ENCODE results near the gene CRYGB. TPM values are rescaled to one million over a fixed set of nuclear protein-coding genes. Genes with fewer than 3 reads are reported as not detected.

CRYGB gene, protein sequence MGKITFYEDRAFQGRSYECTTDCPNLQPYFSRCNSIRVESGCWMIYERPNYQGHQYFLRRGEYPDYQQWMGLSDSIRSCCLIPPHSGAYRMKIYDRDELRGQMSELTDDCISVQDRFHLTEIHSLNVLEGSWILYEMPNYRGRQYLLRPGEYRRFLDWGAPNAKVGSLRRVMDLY
- not detected in 2 replicates for total RNA-seq

DNA sequence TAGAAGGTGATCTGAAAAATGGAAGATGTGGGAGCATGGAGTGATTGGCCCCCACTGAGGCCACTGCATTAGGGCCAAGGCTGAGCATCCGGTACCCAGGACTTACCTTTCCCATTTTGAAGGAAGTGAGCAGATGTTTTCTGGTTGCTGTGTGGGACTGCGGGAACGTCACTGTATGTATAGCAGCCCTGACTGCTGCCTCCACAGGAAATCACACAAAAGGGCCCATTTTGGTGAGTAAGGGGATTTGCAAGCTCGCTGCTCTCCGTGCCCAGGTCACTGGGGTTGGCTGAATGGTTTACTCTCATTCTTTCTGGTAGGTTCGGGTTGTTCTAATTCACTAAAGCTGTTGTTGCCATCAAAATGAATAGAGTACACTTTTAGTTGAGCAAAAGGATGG lies at the start of gene CRYGB:
CRYGB (minus strand) TSS at position 153 of the 400 bp plus-strand sequence; CDS start at position 115, 38 bp downstream.
- intact Hi-C loops (cut with micrococcal nuclease), result no loop called here

DNA sequence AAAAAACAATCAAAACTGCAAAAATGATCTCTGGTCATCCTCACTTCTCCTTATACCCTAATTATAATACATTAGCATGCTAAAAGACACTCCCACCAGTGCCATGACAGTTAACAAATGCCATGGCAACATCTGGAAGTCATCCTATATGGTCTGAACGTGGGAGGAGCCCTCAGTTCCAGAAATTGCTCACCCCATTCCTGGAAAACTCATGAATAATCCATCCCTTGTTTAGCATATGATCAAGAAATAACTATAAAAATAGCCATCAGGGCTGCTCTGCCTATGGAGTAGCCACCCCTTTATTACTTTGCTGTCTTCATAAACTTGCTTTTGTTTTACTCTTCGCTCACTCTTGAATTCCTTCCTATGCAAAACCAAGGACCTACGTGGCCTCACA lies 49.6 kb upstream of the CRYGB start:
- intact Hi-C loops (cut with micrococcal nuclease), result no loop called here

DNA sequence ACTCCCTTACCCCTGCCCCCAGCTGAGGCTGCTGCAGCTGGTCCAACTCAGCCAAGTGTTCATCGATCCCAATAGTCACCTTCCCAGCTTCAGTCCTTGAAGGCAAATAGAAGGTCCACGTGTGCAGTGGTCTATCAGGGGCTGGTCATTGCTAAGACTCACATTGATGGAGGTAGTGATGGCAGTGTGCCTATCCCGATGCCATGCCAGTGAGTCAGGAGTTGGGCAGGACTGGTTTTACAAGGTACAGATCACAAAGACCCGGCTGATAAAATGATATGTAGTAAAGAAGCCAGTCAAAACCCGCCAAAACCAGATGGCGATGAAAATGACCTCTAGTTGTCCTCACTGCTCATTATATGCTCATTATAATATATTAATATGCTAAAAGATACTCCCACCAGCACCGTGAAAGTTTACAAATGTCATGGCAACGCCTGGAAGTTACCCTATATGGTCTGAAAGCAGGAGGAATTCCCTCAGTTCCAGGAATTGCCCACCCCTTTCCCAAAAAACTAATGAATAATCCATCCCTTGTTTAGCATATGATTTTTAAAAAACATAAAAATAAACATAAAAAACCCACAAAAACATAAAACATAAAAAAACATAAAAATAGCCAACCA lies 46.8 kb upstream of the CRYGB start:
- intact Hi-C loops (cut with micrococcal nuclease), result no loop called here

DNA sequence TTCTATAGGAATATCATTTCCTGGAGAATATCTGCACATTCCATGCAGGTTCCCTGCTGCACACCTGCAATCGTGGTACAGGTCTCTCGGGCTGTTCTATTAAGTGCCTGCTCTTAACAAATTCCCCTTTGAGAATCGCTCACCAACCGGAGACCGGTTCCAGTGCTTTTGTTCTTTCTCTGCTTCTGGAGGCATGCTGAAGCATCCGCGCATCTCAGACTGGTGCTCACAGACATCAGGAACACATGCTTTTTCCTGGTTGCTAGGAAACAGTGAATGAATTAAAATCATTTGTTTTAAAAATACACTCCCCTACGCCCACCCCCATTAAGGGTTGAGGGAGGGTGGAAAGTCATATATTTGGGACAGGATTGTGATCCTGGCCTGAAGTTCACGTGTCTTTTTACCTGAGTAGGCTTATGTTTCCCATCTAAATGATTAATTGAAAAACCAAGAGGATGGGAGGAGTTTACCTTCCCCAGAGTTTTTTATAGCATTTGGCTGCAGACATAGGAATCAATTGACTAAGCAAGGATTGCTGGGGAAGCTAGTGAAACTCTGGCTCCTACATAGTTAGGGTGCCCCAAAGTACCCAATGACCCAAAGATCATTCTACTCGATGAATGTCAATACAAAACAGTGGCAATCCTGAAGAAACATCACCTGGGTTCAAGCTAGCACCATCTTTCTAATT lies 44.0 kb upstream of the CRYGB start, which contains the start of gene C2orf80:
C2orf80 (minus strand) TSS at position 221 of the 694 bp plus-strand sequence. CDS start 3,044 bp downstream, outside the sequence.
- intact Hi-C loops (cut with micrococcal nuclease), result no loop called here

DNA sequence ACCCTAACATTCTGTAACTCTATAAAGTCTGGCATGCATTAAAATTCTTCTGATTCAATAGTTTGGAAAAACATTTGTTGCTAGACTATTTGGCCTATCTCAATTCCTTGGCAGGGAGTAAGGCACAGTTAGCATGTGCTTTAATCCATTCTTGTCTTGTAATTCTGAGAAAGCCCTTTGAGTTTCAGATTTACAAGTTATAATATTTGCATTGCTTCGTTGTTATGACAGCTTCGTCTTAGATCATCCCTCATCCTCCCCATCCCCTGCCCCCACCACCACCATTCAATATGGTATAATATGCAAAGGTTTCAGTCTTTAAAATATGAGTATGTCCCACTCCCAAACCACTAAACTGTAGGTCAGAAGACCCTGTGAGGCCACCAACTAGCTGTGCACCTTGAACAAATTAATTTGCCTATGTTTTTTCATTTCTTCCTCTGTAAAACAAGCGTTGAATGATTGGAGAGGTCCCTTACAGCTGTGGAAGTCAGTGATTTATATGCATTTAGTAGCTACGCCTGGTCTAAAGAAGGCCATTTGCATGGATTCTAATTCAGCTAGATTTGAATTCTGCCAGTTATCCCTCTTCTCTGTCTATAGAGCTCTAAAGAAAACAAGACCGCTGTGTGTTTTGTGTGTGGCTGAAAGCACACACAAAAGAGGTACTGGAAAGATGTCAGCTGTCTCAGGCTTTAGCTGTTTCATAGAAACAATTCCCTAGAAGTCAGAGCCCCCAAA lies 43.3 kb upstream of the CRYGB start:
- intact Hi-C loops (cut with micrococcal nuclease), result no loop called here

DNA sequence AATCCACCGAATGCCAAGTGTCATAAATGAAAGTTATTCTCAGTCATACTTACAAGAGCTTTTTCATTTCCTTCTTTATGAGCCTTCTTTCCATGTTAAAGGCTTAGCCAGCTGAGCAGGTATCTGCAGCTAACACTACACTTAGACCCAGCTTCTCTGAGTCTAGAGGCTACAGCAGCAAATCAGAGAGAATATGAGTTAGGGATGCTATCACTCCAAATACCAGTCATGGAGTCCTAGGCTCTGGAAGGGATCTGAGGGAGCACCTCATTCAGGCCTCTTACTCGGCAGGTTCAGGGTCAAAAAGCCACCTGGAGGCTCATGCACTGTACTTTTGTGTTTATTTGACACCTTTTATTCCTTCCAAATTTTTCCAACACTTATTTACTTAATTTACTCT lies 40.9 kb upstream of the CRYGB start:
- intact Hi-C loops (cut with micrococcal nuclease), result no loop called here

DNA sequence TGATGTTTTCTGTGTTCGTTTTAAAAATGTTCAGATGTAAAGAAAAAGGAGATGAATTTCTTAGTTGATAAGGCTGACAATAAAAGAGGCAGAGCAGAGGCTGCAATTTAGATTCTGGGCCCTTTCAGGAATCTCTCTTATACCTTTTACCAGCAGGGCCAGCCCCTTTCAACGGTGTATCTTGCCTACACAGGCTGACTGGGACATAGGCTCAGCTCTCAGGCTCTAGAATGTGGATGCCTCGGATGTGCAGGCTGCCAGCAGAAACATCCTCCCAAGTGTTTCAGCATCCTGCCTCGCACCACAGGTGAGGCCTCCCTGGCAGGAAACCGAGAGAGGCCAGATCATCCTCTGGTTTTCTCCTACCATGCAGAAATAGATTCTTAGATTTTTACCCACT lies 40.5 kb upstream of the CRYGB start:
- intact Hi-C loops (cut with micrococcal nuclease), result no loop called here

DNA sequence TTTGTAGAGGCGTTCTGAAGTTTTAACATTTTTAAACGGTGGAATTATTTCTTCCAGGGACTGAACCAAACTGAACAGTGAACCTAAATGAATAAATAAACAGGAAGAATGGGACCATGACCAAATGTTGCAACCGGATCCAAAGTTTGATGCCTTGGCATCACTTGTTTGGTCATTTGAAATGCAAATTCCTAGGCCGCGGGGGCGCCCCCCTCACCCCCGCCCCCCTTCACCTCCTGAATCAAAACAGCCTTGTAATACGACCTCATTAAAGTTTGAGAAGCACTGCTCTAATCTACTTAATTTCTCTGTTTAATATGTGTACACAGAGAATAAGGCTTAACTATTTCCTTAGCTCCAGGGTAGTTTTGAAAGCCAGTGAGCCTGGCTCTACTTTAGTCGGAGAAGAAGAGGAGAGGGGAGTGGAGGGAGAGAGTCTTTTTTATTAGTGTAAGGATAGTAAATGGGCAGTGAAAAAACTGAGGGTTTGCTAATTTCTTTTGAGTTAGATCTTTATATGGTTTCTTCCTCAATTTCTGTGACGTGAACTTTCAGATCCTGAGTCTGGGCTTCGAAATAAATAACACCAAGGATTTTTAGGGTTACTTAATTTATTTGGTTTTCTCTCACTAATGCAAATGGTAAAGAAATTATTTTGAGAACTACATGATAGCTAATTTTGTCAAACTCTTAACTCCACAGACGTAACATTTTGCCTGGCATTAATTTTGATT lies 38.2 kb upstream of the CRYGB start:
- intact Hi-C loops (cut with micrococcal nuclease), result no loop called here

DNA sequence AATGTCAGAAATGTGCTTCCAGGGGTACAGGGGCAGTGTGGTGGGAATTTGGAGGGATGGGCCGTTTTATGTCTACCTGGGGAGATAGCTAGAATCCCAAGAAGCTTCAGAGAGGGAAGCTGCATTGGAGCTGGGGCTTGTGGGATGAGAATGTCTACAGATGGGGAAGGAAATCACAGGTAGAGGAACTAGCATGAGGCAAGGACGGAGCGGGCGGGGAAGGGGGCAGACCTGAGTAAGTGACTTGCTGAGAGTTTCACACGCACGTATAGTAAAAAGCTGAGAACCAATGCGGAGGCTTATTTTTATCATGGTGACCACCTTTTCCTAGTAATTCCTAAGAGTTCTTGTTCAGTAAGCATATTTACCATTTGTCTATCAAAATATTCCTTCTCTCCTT lies 37.6 kb upstream of the CRYGB start:
- intact Hi-C loops (cut with micrococcal nuclease), result no loop called here

DNA sequence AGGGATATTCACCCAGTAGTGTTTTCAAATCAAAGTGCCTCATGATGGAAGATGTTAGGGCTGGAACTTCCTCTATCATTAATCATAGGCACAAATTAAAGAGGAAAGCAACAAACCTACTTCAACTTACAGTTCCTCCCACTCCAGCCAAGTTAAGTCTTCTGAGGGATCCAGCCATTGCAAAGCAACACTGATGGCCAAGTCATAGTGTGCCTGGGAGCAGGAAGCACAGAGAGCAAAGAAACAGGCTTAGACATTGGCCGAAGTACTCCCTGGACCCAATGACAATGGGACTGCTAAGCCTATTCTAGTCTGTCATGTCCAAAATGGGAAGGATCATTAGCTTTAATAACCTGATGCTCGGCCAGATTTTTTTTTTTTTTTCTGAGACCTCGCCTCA lies 36.9 kb upstream of the CRYGB start:
- intact Hi-C loops (cut with micrococcal nuclease), result no loop called here

DNA sequence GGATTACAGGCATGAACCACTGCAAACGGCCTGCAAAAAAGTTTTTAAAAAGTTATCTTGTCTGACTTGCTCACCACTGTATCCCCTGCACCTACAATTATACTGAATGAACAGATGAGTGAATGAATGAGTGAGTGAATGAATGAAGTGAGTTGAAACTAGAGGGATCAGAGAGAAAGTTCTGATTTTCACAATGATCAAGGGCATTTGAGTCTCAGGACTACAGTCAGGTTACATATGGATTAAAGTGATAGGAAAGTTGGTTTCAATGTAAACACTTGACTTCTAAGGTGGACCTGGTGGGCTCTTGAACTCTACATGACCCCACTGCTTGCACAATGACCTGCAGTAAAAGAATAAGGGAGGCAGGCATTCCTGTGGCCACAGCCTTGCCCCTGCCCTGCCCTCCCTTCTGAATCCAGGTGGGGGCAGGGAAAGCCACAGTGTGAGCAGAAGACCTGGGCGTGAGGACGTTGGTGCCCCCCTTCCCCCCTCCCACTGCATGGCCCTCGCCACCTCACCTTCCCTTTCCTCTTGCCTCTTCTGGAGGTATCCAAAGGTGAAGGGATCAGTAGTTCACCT lies 33.2 kb upstream of the CRYGB start:
- intact Hi-C loops (cut with micrococcal nuclease), result loop anchor here (5.0 kb wide), 2 partner anchors 88 to 1028 kb away; partner anchors contain the start of gene PIKFYVE

DNA sequence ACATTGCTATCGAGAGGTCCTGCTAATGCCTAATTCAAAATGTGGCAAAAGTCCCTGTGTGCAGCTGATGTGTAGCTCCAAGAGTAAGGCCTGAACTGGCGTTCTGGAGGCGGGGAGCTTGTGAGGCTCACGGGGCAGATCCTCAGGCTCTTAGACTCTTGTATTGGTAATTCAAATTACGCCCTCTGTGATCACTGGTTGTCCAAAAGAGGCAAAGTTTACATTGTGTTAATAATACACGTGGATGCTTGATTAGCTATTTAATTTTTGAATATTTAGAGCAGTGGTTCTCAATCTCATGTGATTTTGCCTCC lies 29.8 kb upstream of the CRYGB start:
- intact Hi-C loops (cut with micrococcal nuclease), result loop anchor here (1.0 to 5.0 kb wide), 3 partner anchors 79 to 1032 kb away; partner anchors contain the start of gene PIKFYVE

DNA sequence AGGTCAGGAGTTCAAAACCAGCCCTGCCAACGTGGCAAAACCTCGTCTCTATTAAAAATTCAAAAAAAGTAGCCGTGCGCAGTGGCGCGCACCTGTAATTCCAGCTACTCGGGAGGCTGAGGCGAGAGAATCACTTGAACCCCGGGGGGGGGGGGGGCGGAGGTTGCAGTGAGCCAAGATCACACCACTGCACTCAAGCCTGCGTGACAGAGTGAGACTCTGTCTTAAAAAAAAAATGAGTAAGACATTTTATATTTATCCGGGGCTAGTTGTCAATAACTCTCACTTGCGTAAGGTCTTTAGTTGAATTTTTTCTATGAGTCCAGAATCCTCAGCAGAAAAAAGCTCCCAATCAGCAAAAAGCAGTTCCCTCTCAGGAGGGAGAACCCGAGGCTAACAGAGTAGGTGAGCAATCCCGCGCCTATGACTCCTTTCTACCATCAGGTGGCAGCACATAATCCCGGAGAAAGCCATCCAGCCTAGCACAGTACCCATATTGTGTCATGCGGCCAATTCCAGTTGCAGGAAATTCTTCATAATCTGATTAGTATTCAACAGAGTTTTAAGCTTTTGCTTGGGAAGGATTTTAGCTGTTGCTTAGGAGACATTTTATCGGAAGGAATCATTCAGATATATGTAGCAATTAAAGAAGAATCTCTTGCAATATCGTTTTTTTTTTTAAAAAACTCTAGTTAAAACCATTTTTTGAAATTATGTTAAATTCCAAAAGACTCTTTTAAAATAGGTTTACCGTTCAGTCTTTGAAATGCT lies 29.3 kb upstream of the CRYGB start:
- intact Hi-C loops (cut with micrococcal nuclease), result loop anchor here (1.0 to 5.0 kb wide), 3 partner anchors 79 to 1032 kb away; partner anchors contain the start of gene PIKFYVE

DNA sequence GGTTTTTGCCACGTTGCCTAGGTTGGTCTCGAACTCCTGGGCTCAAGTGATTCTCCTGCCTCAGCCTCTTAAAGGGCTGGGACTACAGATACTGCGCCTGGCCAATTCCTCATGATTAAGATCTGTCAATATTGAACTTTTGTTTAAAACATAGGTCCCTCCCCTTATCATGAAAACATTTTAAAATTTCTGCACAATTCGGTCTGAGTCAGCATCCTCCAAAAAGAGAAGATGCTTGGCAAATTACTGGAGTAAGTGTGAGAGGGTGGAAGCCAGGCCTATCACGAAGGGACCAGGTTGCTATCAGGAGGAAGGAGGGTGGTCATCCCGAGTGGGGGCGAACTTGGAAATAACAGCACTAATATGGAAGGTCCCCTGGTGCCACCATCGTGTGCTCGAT lies 28.2 kb upstream of the CRYGB start:
- intact Hi-C loops (cut with micrococcal nuclease), result no loop called here

DNA sequence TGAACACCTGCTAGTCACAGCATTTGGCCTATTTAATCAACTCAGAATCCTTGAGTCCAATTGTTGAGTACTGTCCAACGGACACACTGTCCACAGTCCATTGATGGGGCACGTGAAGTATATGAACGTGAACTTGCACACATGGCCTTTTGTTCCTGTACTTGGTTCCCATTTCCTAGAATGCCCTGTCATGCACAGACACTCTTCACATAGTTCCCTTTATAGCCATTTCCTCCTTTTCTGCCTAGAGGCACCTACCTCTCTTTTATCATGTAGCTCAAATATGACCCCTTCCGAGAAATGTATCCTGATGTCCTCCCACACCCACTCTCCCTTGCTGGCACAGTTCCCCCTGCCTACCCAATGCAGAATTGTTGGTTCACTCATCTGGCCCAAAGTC lies 26.2 kb upstream of the CRYGB start:
- intact Hi-C loops (cut with micrococcal nuclease), result no loop called here

DNA sequence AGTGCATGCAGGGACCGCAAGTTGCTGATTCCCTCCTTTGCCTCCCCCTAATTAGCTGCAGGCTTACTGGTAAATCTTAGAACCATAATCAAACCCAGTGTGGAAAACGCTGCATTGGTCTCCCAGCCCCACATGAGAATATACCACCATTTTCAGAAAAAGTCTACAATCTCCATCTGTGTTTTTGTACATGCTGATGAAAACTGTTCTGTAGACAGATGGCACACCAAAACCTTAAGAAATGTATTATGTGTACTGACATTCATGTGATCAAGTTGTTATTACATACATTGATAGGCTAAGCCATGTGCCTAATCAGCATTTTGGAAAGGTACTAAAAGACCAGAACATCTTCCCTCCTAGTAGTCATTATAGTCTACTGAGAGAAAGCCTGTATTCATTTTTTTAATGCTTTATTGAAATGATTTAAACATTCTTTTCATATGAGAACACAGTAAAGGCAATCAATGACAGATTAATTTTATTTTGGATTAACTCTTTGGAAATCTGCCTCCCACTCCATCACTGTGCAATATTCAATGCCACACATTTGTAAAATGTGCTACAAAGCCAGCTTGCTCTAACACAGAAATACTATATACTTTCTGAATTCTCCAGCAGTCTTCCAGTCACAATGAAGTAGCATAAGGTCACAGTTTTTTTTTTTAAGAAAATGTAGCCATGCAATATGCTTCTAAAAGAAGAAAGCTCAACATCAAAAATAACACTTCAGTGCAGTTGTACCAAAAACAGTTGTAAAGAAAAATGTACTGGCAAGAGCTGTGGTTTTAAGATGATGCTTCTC lies 19.2 kb upstream of the CRYGB start:
- intact Hi-C loops (cut with micrococcal nuclease), result no loop called here

DNA sequence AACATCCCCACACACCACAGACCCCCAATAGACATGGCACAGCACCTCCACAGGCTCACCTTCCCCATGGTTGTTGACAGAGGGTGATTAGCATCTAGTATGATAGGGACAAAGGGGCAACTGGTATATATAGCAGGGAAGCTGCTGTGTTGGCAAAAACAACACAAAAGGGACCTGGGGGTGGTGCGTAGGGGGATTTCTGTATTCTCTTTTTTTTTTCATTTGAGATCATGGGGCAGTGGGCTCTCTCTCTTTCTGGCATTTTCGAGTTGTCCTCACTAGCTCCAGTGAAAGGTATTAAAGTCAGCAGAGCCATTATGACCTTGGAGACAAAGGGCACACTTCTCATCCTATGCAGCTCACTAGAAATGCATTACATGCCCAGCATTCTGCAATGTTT lies 17.5 kb upstream of the CRYGB start, which contains the start of gene CRYGA:
CRYGA (minus strand) TSS at position 101 of the 400 bp plus-strand sequence; CDS start at position 68, 33 bp downstream.
- intact Hi-C loops (cut with micrococcal nuclease), result no loop called here

DNA sequence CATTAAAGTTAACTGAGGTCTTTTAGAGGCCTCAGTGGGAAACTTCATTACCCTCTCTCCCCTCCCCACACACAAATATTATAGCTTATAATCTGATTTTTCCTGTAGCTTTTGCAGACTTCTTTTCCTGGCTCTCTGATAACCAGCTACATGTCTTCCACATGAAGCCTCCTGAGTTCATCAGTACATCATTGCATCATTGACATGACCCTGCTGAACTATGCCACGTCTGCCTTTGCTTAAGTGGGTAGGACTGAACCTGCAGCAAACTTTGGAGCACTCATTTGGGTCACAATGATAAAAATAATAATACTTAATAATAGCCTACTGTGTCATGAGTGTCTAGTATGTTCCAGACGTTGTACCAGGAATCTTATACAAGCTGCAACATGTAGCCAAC lies 10.5 kb upstream of the CRYGB start:
- intact Hi-C loops (cut with micrococcal nuclease), result no loop called here

DNA sequence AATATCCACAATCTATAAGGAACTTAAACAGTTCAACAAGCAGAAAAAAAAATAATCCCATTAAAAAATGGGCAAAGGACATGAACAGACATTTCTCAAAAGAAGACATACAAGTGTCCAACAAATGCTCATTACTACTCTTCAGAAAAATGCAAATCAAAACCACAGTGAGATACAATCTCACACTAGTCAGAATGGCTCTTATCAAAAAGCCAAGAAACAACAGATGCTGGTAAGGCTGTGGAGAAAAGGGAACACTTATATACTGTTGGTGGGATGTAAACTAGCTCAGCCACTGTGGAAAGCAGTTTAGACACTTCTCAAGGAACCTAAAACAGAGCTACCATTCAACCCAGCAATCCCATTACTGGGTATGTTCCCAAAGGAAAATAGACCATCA lies 7.2 kb upstream of the CRYGB start:
- intact Hi-C loops (cut with micrococcal nuclease), result no loop called here
